ENCODE data around the gene MXD4. TPM values are rescaled to one million over a fixed set of nuclear protein-coding genes. Genes with fewer than 3 reads are reported as not detected.

MXD4 gene
- total RNA-seq, 4 donors from 2014 or later: 20.4 to 29.4 (median 27.7) TPM

DNA sequence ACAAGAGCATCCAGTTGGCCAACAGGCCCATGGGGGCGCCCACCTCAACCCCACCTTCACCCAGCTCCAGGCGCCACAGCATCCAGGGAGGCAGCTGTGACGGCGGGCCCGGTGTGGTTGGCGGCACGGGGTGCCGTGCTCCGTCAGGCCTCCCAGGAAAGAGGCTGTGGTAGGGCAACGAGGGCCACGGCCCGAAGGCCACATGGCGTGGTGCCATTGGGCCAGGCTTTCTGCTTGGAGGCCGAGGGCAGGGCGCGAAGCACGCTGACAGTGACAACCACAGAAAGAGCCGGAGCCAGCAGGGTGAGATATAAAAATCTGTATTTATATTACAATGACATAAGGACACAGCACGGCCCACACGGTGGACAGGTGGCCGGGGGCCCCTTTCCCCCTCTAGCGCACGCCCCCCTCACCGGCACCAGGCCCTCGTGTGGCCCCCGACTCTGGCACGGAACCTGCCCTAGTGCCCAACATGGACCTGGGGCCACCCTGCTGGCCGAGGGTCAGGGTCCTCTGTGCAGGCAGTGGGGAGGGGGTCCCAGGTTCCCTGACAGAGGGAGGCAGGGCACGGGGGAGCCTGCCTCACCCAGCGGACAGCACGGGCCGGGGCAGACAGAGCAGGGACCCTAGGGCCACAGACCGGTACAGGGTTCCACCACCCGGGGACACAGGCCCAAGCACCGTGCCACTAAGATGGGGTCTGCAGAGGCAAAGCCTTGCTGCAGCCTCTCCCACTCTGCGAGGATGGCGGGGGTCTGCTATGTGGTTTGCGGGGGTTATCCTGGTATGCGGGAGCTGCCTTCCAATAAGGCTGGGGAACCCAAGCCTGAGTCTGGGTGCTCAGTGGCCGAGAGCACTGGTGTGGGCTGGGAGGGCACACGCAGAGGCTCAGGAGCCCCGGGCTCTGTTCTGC is 14.5 kb downstream of the MXD4 start:
- ATAC-seq (no peak), DNase-seq (no peak)
- no peaks in the 10 kb centered on the region for H3K9me3 ChIP-seq
- H3K4me3 ChIP-seq: no peak overlapping the region
- intact Hi-C loops (cut with DNase I; ENCODE audit: low total_unique reads): no loop called here
- no peaks in the 10 kb centered on the region for H3K27me3 ChIP-seq
- H3K4me1 ChIP-seq: peaks cover 0 to 9% of the 10 kb centered on the region in 2 donors
- in situ Hi-C loops (cut with MboI; ENCODE audit: low sequenced_read_pairs in 4 of 4): loop anchor here in 3 of 4 donors (25.0 kb wide), 2 partner anchors 165 to 715 kb away; partner anchors contain the start of genes CFAP99 (in 2 of the 3), ZFYVE28 (in 2 of the 3), GRK4 (in 1 of the 3) and NOP14 (in 1 of the 3)
- peaks cover 0 to 38% of the 10 kb centered on the region in 2 donors for H3K36me3 ChIP-seq
- H3K27ac ChIP-seq: no peak overlapping the region
- TF ChIP-seq POLR2A (IDR thresholded peaks at IDR 0.05): no peak
- TF ChIP-seq, protein P1, sequence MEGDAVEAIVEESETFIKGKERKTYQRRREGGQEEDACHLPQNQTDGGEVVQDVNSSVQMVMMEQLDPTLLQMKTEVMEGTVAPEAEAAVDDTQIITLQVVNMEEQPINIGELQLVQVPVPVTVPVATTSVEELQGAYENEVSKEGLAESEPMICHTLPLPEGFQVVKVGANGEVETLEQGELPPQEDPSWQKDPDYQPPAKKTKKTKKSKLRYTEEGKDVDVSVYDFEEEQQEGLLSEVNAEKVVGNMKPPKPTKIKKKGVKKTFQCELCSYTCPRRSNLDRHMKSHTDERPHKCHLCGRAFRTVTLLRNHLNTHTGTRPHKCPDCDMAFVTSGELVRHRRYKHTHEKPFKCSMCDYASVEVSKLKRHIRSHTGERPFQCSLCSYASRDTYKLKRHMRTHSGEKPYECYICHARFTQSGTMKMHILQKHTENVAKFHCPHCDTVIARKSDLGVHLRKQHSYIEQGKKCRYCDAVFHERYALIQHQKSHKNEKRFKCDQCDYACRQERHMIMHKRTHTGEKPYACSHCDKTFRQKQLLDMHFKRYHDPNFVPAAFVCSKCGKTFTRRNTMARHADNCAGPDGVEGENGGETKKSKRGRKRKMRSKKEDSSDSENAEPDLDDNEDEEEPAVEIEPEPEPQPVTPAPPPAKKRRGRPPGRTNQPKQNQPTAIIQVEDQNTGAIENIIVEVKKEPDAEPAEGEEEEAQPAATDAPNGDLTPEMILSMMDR (IDR thresholded peaks at IDR 0.05 in 4 of 5, conservative IDR thresholded peaks at IDR 0.05 in 1 of 5): no peak

DNA sequence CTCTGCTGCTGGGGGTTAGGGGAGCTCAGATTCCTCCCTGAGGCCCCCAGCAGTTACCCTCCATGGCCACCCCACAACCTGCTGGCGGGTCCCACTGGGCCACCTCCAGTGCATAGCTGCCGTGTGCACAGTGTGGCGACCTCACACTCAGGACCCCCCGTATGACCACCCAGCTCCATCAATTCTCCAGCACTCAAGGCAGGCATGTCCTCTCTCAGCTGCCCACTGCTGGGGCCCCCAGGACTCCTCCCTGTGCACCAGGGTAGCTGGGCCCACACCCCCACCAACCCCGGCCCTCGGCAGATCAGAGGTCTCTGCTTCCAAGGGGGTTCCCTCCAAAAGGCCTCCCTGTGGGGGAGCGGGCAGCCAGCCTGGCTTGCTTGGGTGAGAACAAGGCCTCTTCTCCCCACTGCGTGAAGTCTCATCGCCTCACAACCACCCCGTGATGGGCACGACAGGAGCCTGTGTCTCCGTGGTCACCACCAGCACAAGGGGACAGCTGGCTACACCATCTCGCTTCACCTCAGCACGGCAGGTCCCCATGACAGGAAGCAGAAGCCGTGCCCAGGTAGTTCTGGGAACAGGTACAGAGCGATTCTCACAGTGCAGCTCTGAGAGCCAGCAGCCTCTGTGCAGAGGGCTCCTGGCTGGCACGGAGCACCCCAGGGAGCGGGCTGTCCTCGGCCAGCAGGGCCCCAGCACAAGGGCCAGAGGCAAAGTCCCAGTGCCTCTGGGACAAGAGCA is 15.4 kb downstream of the MXD4 start:
- TF ChIP-seq, protein P1 (IDR thresholded peaks at IDR 0.05 in 4 of 5, conservative IDR thresholded peaks at IDR 0.05 in 1 of 5): no peak
- TF ChIP-seq POLR2A (IDR thresholded peaks at IDR 0.05): no peak
- ATAC-seq (no peak), DNase-seq (no peak)
- Histone ChIP-seq H3K36me3 (peaks cover 0 to 31% of the 10 kb centered on the region in 2 donors), H3K27ac (no peak overlapping the region), H3K9me3 (no peaks in the 10 kb centered on the region), H3K4me3 (no peak overlapping the region), H3K4me1 (peaks cover 0 to 9% of the 10 kb centered on the region in 2 donors), H3K27me3 (no peaks in the 10 kb centered on the region)
- in situ Hi-C loops (cut with MboI; ENCODE audit: low sequenced_read_pairs in 4 of 4) (loop anchor here in 3 of 4 donors (25.0 kb wide), 2 partner anchors 166 to 716 kb away; partner anchors contain the start of genes CFAP99 (in 2 of the 3), ZFYVE28 (in 2 of the 3), GRK4 (in 1 of the 3) and NOP14 (in 1 of the 3)), intact Hi-C loops (cut with DNase I; ENCODE audit: low total_unique reads) (no loop called here)

DNA sequence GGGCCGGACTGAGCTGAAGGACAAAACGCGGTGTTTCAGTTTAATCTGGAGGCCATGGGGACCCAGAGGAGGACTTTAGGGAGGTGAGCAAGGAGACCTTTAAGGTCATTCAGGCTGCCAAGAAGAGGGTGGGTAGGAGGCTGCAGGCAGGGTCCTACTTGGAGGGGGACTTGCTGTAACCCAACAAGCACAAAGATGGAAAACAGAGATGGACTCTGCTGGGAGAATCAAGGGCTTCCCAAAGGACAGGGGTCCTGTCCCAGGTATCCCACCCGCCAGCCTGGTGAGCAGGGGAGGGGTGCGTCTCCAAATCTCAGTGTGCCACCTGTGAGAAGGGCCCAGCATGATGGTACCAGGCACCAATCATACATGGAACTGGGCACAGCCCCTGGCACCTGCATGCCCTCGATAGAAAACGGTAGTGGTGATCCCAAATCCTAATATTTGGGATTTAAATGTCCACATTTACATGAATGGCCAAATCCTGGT is 16.1 kb downstream of the MXD4 start:
- Histone ChIP-seq H3K9me3 (no peaks in the 10 kb centered on the region), H3K4me1 (peaks cover 4 to 15% of the 10 kb centered on the region in 2 donors), H3K4me3 (no peak overlapping the region), H3K36me3 (peaks cover 0 to 24% of the 10 kb centered on the region in 2 donors), H3K27me3 (no peaks in the 10 kb centered on the region), H3K27ac (peak overlapping the region; percentile 34 to 52 (median 43))
- ATAC-seq (no peak), DNase-seq (no peak)
- intact Hi-C loops (cut with DNase I; ENCODE audit: low total_unique reads) (no loop called here), in situ Hi-C loops (cut with MboI; ENCODE audit: low sequenced_read_pairs in 4 of 4) (loop anchor here in 3 of 4 donors (25.0 kb wide), 2 partner anchors 166 to 716 kb away; partner anchors contain the start of genes CFAP99 (in 2 of the 3), ZFYVE28 (in 2 of the 3), GRK4 (in 1 of the 3) and NOP14 (in 1 of the 3))
- no peak for TF ChIP-seq POLR2A (IDR thresholded peaks at IDR 0.05)
- TF ChIP-seq, protein P1 (IDR thresholded peaks at IDR 0.05 in 4 of 5, conservative IDR thresholded peaks at IDR 0.05 in 1 of 5): no peak

DNA sequence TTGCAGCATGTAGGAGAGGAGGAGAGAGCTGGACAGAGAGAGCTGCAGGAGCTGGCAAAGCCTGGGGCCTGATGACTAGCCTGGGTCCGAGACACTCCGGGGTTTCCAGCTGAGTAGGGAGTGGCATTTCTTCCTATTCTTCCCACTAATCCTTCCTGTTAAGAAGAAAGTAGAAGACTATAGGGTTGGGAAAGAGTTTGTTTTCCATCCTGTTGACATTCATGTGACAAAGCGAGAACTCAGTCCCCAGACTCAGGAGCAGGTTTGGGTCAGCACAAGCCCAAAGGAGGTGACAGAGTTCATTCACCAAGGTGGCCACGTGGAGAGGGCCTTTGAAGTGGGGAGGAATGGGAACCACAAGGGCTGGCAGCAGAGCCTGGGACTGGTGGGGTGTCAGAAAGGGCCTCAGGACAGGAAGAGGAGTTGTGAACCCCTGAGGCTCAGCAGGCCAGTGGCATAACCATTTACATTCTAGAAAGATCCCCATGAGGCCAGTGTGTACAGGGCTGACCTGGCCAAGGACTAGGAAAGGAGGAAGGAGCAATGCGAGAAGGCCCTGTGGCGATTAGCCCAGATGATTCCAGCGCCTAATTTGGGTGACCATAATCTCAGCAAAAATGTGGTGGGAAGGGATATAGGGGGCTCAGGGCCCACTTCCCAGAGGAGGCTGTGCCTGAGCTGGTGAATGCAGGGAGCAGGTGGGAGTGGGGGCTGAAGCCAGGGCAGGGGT is 16.7 kb downstream of the MXD4 start:
- TF ChIP-seq, protein P1 (IDR thresholded peaks at IDR 0.05 in 4 of 5, conservative IDR thresholded peaks at IDR 0.05 in 1 of 5): no peak
- TF ChIP-seq POLR2A (IDR thresholded peaks at IDR 0.05): no peak
- Histone ChIP-seq H3K27ac (peak overlapping the region; percentile 34 to 52 (median 43)), H3K27me3 (no peaks in the 10 kb centered on the region), H3K36me3 (peaks cover 0 to 18% of the 10 kb centered on the region in 2 donors), H3K9me3 (no peaks in the 10 kb centered on the region), H3K4me1 (peaks cover 10 to 21% of the 10 kb centered on the region in 2 donors), H3K4me3 (no peak overlapping the region)
- DNase-seq (peak in 1 of 2 donors; percentile 1), ATAC-seq (no peak)
- in situ Hi-C loops (cut with MboI; ENCODE audit: low sequenced_read_pairs in 4 of 4) (loop anchor here in 3 of 4 donors (25.0 kb wide), 2 partner anchors 167 to 717 kb away; partner anchors contain the start of genes CFAP99 (in 2 of the 3), ZFYVE28 (in 2 of the 3), GRK4 (in 1 of the 3) and NOP14 (in 1 of the 3)), intact Hi-C loops (cut with DNase I; ENCODE audit: low total_unique reads) (no loop called here)
